HG02852 (cell line): ENCODE measurements around the gene ZNF319.

Experiments
- ATAC-seq: cut with Tn5 transposase; IDR thresholded peaks from one replicate; pipeline ENCODE4 v1.9.1; 2021; ENCODE audit warnings: mild to moderate bottlenecking, moderate library complexity; ENCODE audit not compliant: unreplicated experiment

ZNF319 gene

DNA sequence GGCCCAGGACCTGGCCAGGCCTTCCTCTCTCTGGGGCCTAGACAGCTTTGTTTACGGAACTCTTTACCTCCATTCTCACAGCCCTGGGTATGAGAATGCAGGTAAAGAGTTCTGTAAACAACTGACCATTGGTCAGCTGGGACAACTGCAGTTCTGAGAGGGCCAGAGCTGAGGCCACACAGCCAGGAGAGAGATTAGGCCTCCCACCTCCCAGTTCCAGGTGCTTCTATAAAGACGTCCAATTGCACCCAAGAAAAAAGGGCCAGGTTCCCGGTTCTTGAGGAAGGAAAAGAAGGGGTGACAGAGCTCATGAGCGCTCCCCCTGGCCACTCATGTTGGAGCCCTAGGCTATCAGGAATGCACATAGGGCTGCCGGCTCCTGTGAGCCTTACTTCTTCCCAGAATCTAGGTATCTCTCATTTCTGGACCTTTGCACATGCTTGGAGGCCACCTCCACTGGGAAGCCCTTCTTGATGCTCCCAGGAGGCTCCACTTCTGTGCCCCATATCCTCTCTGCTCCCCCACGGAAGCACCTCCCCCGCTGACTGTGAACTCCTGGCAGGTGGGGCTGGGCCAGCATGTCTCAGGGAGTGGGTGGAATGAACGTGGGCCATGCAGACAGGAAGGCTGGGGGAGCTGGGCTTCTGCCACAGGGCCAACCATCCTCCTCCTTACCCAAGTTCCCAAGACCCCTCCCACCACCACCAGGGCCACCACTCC, 42.6 kb downstream of the ZNF319 start:
- no peak for ATAC-seq

- no peak for ATAC-seq
Observed at GRCh38 chr16:57956924-57957672, 43.4 kb downstream of the ZNF319 start.

DNA sequence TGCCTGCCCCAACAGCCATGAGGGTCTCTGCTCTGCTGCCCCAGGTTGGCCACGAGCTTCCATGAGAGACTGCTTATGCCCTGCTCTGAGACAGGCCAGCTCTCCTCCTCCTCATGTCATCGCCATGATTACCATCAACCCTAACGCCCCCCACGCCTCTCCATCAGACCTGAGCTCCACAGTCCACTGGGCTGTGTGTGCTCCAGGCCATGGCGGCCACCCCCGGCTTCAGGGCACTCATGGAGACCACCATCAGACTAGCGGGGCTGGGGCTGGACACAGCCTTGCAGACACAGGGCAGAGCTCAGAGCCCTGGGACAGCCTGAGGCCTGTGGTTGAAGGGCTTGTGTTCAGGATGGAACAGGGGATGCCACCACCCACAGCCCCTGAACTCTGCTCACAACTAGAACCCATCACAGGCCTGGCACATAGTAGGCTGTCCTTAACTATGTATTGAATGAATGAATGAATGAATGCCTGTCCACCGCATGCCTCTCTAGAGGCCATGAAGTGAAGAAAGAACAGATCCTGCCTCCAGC, 44.1 kb downstream of the ZNF319 start:
- ATAC-seq: no peak

GRCh38 chr16:57955572-57956188, 44.8 kb downstream of the ZNF319 start:
- no peak for ATAC-seq

GRCh38 chr16:57953857-57954256, 46.6 kb downstream of the ZNF319 start:
- ATAC-seq: no peak

DNA sequence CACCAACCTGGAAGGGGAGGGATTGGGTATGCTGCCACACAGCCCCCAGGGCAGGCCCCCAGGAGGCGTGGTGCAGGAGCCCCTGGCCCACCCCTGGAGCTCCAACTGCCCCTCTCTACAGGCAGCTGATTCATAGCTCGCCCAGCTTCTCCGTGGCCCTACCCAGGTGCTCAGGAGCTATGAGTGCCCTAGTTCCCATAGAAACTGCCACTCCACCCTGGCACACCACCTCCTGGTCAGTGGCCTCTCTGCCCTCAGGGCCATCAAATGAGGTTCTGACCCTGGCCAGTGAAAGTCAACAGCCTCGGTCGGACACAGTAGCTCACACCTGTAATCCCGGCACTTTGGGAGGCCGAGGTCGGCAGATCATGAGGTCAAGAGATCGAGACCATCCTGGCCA, 47.6 kb downstream of the ZNF319 start:
- ATAC-seq: no peak

GRCh38 chr16:57951204-57951960, 49.1 kb downstream of the ZNF319 start:
- ATAC-seq: no peak

DNA sequence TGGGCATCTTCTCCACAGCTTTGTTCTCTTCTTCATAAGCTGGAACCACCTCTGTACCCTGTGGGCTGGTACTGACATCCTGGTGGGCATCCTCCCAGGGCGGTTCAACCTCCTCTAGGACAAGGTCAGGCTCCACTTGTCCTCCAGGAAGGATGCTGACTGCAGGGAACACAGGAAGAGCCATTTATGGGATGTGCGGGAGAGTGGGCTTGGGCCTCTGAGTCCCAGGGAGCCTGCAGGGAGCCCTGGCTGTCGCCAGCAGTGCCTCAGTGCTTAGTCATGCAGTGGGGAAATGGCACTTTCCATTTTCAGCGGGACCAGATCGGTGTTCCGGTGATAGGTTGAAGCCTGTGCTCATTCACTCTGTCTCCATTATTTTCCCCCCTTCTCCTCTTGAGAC, 50.1 kb downstream of the ZNF319 start:
- ATAC-seq: no peak

DNA sequence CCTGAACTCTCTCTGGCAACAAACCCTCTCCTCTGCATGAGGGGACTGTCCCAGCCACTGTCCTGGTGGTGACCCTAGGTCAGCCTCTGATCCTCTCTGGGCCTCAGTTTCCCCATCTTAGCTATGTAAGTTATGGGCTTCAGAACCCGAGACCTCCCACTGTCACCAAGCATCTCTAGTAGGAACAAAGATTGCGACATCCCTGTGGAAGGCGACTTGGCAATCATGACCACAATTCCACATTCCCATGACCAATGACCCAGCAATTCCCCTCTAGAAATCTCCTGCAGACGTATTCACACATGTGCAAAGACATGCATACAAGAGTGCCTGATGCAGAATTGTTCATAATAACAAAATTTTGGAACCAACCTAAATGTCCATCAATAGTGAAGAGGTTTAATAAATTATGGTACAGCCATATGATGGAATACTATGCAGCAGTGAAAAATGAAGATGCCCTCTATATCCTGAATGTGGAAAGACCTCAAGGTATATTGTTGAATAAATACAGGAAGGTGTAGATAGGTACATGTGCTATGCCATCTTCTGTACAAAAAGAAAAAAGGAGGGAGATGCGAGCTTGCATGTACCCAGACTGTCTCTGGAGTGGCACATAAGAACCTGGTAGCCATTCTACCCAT, 50.8 kb downstream of the ZNF319 start:
- no peak for ATAC-seq

- ATAC-seq: no peak
Observed at GRCh38 chr16:57949013-57949412, 51.5 kb downstream of the ZNF319 start.

GRCh38 chr16:57948027-57948426, 52.4 kb downstream of the ZNF319 start:
- ATAC-seq: no peak

DNA sequence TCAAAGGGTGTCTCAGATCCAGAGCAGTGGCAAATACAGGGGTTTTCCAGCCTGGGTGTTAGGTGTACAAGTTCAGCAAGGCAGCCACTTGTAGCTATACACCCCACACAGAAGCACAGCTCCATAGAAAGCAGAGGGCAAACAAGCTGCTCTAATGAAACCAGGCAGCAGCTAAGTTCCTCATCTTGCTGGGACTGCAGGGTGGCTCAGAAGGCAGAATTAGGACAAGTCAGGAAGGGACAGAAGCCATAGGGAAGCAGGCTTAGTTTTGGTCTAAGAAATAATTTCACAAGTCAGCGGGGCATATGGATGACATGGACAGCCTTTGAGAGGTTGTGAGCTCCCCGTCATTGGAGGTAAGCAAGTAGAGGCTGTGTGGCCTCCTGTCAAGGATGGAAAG, 53.2 kb downstream of the ZNF319 start:
- no peak for ATAC-seq

GRCh38 chr16:57946181-57946801, 54.2 kb downstream of the ZNF319 start:
- no peak for ATAC-seq

DNA sequence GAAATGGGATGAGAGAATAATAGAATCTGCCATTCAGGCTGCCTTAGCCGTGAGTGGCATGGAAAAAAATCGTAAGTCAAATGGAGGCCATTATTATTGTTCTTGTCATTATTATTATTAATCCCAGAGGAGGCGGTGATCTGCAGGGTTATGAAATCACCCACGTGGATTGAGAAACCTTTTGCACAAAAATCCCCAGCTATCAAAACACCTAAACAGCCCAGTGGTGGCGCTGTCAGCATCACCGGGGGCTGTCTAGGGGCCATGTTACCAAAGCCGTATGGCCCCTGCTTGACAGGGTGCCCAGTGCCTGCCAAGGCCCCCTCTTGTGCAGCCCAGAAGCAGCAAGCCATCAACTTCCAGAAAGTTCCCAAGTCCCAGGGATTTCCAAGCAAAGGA, 54.7 kb downstream of the ZNF319 start:
- no peak for ATAC-seq

GRCh38 chr16:57944970-57945739, 55.3 kb downstream of the ZNF319 start:
- ATAC-seq: no peak
